Hair follicle dermal papilla cell (primary cell): ENCODE results near the gene NTRK1. TPM values are rescaled to one million over a fixed set of nuclear protein-coding genes. Genes with fewer than 3 reads are reported as not detected.

ENCODE experiments used
- total RNA-seq: library from RNA; depleted of rRNA; stranded (reverse); fragments of >200 nt; gene quantifications from 2 replicates; pipeline ENCODE4 v1.2.3, GENCODE V29; 2012

The NTRK1 gene
- total RNA-seq = not detected in 2 replicates

GRCh38 chr1:156860628-156861423 lies at the start of gene NTRK1:
Gene NTRK1, plus strand, starts transcription at chr1:156860865. Its CDS starts 70 bp downstream, at chr1:156860935.

GRCh38 chr1:156816561-156817328 lies 43.9 kb upstream of the NTRK1 start, which contains the start of gene SH2D2A:
Gene SH2D2A, minus strand, starts transcription at chr1:156816848. Its CDS starts 140 bp downstream, at chr1:156816708.

GRCh38 chr1:156858959-156859522 lies 1.6 kb upstream of the NTRK1 start, which contains the start of gene INSRR:
Gene INSRR, minus strand, starts transcription at chr1:156859117. Its CDS starts 496 bp downstream, at chr1:156858621.

GRCh38 chr1:156893048-156893953 lies 32.6 kb downstream of the NTRK1 start, which contains the start of gene PEAR1:
Gene PEAR1, plus strand, starts transcription at chr1:156893718. Its CDS starts 10,209 bp downstream, at chr1:156903927.

GRCh38 chr1:156920233-156921052 lies 59.8 kb downstream of the NTRK1 start, which contains the start of gene LRRC71:
Gene LRRC71, plus strand, starts transcription at chr1:156920632. Its CDS starts 172 bp downstream, at chr1:156920804.

Other genes with a start within 250 kb of the NTRK1 start
- not detected in 2 replicates for gene HAPLN2, start 241.4 kb upstream of the NTRK1 start, total RNA-seq
- gene BCAN, start 218.7 kb upstream of the NTRK1 start, total RNA-seq = not detected in 2 replicates
- gene NES, start 183.5 kb upstream of the NTRK1 start, total RNA-seq = 28.1 and 28.2 TPM in 2 replicates
- 144 and 158 TPM in 2 replicates for gene CRABP2, start 155.3 kb upstream of the NTRK1 start, total RNA-seq
- gene METTL25B, start 132.4 kb upstream of the NTRK1 start, total RNA-seq = 9.6 and 9.9 TPM in 2 replicates
- gene ISG20L2, start 132.1 kb upstream of the NTRK1 start, total RNA-seq = 19.3 and 26.1 TPM in 2 replicates
- 19.1 and 22.3 TPM in 2 replicates for gene MRPL24, start 119.8 kb upstream of the NTRK1 start, total RNA-seq
- gene HDGF, start 109.2 kb upstream of the NTRK1 start, total RNA-seq = 161 and 170 TPM in 2 replicates
- gene PRCC, start 93.3 kb upstream of the NTRK1 start, total RNA-seq = 25.8 and 30.4 TPM in 2 replicates
- 0.32 and 0.61 TPM in 2 replicates for gene SH2D2A, start 44.0 kb upstream of the NTRK1 start, total RNA-seq
- under 0.01 TPM in 2 replicates for gene INSRR, start 1.7 kb upstream of the NTRK1 start, total RNA-seq
- gene PEAR1, start 32.9 kb downstream of the NTRK1 start, total RNA-seq = 4.3 and 5.0 TPM in 2 replicates
- gene LRRC71, start 59.8 kb downstream of the NTRK1 start, total RNA-seq = under 0.01 TPM in 1 of 2 replicates, not detected in the other
- 52.0 and 70.6 TPM in 2 replicates for gene ARHGEF11, start 184.9 kb downstream of the NTRK1 start, total RNA-seq
- gene ETV3L, start 238.9 kb downstream of the NTRK1 start, total RNA-seq = not detected in 2 replicates